GM20000 (cell line): ENCODE measurements around the gene ABCC8.
A peak's percentile ranks its signal among the peaks of the same experiment; 100 is the strongest.

Experiments used
- DNase-seq: peaks from one replicate; pipeline ENCODE4 v3.0.0; 2012; ENCODE audit warnings: low spot score
- CTCF ChIP-seq: IDR thresholded peaks from 2 replicates; pipeline ENCODE4 v1.5.1; 2012; ENCODE audit warnings: mild to moderate bottlenecking, control low read depth; ENCODE audit errors: extremely low read depth, missing control alignments

ABCC8 gene

DNA sequence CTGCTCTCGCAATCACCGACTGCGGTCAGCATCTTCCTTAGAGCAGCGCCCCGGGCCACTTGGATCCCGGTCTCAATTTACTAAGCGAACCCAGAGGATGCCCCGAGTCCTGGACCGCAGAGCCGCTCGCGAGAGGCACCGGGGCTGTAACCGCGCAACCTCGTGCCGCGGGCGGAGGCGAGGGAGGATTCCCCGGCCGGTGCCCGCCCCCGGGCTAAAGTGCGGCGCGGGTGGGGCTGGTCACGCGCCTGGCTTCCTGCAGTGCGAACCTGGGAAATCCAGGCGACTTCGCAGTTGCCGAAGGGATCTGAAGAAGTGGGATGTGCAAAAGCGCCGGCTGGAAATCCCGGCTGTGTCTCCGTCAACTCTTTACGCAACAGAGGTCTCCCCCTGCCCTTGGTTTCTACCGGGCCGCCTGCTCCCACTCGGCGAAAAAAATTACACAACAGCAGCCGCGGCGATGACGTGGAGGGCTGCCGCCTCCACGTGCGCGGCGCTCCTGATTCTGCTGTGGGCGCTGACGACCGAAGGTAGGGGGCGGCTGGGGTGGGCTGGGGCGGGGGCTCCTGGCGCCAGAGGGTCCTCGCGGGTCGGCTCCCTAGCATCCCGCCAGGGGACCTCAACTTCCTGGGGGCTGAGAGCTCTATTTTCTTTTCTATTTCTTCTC, 125.0 kb downstream of the ABCC8 start, which contains the start of gene NCR3LG1:
TSS of gene NCR3LG1 (plus strand) at position 291 of the 667 bp plus-strand sequence. CDS start at position 461, 170 bp downstream.
- peak; percentile 54 for DNase-seq
- TF ChIP-seq CTCF: no peak

DNA sequence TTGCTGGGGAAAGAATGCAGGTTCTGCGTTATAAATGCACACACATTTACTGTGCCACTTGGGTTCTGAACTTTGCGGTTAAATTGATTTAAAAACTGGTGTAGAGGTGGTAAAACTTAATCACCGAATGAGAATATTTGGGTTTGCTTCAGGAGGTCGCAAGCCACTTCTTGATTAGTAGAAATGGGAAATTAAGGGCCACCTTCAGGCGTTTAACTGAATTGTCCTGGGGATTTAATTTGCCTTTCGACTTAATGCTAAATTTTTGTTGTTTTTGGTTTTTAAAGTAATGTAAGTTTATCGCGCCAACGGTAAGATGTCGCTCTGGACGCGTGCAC, 125.5 kb downstream of the ABCC8 start:
- DNase-seq: no peak
- TF ChIP-seq CTCF: no peak

DNA sequence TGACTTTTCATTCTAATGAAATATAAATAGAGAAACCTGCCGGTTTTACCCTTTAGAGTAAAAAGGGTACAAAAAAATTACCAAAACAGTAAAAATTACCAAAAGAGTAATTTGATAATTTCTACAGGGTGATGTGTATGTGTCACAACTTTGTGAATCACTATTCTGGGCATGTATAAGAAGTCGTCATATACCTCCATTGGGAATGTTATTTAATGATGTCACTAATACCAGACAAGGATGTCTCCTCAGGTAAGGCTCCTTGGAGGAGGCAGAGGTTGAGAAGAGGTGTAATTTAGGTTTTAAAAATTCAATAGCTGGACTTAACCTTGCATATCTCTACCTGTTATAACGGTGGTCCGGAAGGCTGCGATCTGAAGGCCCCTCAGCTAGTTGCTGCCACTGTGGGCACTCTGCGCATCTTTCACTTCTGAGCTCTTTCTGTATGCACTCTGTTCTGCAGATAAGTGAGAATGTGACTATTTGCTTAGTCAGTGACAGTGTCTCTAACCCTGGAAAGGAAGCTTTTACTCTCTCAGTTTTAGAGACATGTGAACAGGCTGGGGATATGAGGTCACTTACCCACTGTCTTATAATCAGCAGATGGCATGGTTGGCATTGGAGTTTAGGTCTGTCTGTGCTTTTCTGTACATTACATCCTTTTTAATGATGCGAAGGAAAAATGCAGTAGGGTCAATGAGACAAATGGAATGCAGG, 126.0 kb downstream of the ABCC8 start:
- no peak for TF ChIP-seq CTCF
- no peak for DNase-seq

- DNase-seq: no peak
- no peak for TF ChIP-seq CTCF
Observed at GRCh38 chr11:17347676-17348075, 129.0 kb downstream of the ABCC8 start.

GRCh38 chr11:17343907-17344306, 132.7 kb downstream of the ABCC8 start:
- DNase-seq: no peak
- TF ChIP-seq CTCF: no peak

- DNase-seq: no peak
- no peak for TF ChIP-seq CTCF
Observed at GRCh38 chr11:17343257-17343656, 133.4 kb downstream of the ABCC8 start.
